ENCODE data around the gene AFDN.

The AFDN gene

GRCh38 chr6:167795321-167795811, 31.3 kb upstream of the AFDN start:
- DNase-seq = no peak

DNA sequence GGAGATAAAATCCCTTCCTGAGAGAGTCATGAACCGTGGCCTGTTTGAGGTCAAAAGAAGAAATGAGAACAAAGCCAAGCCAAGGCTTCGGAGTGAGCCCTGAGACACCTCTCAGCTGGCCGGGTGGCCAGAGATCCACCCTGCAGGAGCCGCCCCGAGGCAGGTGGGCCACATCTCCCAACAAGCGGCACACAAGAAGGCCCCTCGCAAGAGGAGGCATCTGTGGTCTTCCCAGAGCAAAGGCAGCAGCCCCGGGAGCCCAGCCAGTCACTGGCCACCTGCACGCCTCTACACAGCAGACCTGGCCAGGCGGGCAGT, 30.9 kb upstream of the AFDN start:
- DNase-seq = no peak

- DNase-seq = no peak
Observed at GRCh38 chr6:167796192-167796981, 30.3 kb upstream of the AFDN start.

DNA sequence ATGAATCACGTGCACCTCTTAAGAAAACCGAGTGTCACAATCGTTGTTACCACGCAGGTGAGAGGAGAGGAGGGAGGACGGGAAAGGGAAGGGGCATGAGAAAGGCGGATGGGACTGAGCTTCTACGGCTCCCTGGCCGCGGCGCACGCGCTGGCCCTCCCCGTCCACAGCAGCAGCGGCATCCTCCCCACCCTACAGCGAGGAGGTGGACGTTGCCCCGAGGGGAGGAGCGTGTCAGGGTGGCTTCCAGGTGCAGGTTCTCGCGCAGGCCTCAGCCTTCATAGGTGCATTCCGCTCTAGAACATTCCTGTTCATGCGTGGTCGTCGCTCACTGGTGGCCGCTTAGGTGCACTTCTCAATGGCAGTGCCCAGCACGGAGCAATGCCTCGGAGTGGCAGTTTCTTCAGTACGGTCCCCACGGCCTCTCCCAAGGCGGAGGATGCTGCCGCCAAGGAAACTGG, 29.7 kb upstream of the AFDN start:
- no peak for DNase-seq

- no peak for DNase-seq
Observed at GRCh38 chr6:167797476-167798265, 29.0 kb upstream of the AFDN start.

DNA sequence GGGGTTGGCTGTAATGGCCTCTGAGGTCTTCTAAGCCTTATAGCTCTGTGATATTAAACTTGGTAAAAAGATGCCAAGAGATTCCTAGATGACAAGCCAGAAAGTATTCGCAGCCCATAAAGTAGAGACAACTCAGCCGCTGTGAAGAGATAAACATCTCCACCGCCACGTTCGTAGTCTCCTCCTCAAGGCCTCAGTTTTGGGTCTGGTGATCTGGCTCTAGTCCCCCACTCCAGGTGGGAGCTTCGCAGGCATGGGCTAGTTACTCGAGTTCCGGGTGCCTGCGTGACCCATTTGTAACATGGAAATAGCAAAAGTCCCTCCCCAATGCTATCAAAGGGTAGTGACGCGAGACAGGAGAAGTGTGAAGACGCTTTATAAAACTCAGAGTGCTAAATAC, 28.3 kb upstream of the AFDN start:
- DNase-seq = no peak

- DNase-seq = no peak
Observed at GRCh38 chr6:167799033-167799821, 27.5 kb upstream of the AFDN start.

- no peak for DNase-seq
Observed at GRCh38 chr6:167800549-167800948, 26.2 kb upstream of the AFDN start.

- DNase-seq = no peak
Observed at GRCh38 chr6:167801263-167801662, 25.4 kb upstream of the AFDN start.

DNA sequence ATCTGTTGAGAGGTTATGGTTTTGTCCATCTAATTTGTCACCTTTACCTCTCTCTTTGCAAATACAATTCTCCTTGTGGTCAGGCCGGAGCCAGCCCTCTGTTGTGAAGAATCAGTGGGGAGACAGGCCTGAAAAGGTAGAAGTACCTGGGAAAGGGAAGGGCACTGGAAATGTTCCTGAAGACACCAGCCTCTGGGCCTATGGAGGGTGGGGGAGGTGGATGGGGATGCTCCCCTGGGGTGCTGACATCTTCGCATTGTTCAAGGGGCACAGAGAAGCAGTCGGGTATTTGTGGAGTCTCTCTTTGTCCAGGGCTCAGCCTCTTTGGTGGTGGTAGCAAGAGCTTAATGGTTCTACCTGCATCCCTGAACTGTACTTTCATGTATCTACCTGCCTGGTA, 24.4 kb upstream of the AFDN start:
- no peak for DNase-seq

DNA sequence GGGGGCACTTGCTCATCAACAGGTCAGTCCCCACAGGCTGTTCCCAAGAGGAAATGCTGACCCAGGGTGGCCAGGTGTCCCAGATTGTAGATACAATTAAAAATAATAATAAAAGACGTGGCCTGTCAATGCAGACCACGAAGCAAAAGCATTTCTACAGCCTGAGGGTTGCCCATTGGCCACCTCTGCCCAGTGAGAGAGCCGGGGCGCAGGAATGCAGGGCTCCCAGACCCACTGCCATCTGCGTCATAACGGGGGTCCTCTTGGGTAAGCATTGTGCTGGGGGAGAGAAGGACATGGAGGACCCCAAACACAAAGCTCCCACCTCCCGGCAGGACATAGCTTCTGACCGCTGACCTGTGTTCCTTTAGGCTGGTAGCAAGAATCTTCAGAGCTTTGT, 22.9 kb upstream of the AFDN start:
- no peak for DNase-seq

GRCh38 chr6:167804281-167805013, 22.3 kb upstream of the AFDN start:
- DNase-seq = no peak

GRCh38 chr6:167805349-167806060, 21.2 kb upstream of the AFDN start:
- DNase-seq = no peak

DNA sequence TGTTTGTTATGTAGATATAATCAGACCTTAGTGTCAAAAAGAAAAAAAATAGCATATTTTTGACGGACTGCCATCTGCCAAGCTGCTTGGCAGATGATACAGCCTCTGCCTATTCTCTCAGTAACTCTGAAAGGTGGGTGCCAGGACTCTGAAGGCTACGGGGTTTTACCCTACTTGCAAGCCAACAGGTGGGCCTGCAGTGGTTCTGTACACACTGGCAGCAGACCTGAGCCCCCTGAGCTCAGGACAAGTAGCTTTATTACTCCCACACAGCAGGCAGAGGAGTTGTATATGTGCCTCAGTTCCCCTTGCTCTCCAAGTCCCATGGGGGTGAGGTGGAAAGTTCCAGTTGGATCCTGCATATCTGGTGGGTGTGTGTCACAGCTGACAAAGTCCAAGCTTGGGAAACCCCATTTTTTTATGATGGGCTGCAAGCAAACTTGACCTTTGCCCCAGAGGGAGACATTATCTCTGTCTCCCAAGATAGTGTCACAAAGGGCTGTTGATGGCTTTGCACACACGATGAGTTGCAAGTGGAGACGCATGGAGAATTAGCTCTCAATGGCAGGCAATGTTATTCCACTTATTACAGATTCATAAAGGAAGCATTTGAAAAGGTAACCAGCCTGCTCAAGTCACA, 20.5 kb upstream of the AFDN start:
- DNase-seq = no peak

GRCh38 chr6:167807200-167807599, 19.5 kb upstream of the AFDN start:
- no peak for DNase-seq

DNA sequence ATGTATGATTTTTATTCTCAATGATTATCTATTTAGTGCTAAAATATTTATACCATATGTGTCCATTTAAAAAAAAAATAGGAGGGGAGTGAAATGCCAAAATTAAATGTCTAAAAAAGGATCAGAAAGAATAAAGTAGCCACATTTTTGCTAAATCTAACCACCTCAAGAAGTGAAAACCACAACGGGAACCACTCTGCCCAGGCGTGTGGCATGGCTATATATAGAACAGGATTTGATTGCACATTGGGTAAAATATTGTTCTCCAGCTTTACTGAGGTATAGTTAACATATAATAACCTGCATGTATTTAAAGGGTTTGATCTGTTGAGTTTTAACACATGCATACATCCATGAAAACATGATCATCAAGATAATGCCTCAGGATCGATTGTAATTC, 19.0 kb upstream of the AFDN start:
- DNase-seq = no peak

DNA sequence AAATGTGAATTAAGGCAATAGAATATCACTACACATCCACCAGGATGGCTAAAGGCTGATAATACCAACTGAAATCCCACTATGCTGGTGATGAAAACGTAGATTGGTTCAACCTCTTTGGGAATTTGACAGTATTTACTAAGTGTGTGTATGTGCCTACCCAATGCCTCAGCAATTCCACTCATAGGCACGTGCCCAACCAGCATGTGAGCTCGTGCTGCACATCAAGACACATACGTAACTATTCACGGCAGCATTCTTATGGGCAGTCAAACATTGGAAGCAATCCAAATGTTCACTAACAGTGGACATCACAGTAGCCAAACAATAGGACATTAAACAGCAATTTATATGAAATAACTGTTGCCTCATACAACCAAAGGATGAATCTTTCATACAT, 15.7 kb upstream of the AFDN start:
- no peak for DNase-seq

DNA sequence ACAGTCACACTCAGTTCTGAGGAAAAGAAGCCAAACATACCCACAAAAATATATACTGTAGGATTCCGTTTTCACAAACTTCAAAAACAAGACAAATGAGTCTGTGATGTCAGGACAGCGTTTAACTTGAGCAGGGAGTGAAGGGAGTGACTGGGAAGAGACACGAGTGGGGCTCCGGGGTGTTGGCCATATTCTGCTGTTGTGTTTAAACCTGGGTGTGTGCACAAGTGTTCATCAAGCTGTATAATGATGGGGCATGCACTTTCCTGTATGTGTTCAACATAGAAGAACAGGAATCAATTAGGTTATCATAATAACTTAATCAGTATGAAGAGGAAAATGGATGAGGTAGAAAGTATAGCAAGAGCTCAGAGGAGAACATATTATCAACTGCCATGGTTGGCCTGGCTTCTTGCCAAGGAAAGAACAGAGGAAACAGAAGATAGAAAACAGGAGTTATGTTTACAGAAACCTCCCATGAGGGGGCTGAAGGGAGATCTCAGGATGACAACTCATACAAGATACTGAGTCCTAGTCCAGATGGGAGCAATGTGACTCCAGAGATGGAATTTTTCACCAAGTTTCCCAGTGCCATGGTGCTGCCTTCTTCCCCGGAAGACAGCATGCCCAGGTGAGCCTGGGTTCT, 15.1 kb upstream of the AFDN start:
- DNase-seq = no peak

GRCh38 chr6:167812088-167812487, 14.6 kb upstream of the AFDN start:
- no peak for DNase-seq

GRCh38 chr6:167815296-167815980, 11.3 kb upstream of the AFDN start:
- DNase-seq = no peak

Data from inflammatory macrophage (primary cell).